HL-60/S4 (cell line): ENCODE data around the gene IQSEC3.
"Not testable (repeated sequence)": the region's sequence is repeated elsewhere in the genome, so short reads cannot be mapped to it uniquely, and the experiment has no call there.

Experiments
- in situ Hi-C: fragments of 300-500 bp; cut with MboI; formaldehyde crosslinking; loops from 2 replicates; pipeline ENCODE4 v1.14.3; 2022; ENCODE audit warnings: low sequenced_read_pairs

IQSEC3 gene

GRCh38 chr12:177336-177979, 110.9 kb downstream of the IQSEC3 start:
- in situ Hi-C loops, result no loop called here

GRCh38 chr12:177980-178828, 111.6 kb downstream of the IQSEC3 start:
- in situ Hi-C loops, result no loop called here

- in situ Hi-C loops, result no loop called here
Observed at GRCh38 chr12:178829-179109, 112.2 kb downstream of the IQSEC3 start.

DNA sequence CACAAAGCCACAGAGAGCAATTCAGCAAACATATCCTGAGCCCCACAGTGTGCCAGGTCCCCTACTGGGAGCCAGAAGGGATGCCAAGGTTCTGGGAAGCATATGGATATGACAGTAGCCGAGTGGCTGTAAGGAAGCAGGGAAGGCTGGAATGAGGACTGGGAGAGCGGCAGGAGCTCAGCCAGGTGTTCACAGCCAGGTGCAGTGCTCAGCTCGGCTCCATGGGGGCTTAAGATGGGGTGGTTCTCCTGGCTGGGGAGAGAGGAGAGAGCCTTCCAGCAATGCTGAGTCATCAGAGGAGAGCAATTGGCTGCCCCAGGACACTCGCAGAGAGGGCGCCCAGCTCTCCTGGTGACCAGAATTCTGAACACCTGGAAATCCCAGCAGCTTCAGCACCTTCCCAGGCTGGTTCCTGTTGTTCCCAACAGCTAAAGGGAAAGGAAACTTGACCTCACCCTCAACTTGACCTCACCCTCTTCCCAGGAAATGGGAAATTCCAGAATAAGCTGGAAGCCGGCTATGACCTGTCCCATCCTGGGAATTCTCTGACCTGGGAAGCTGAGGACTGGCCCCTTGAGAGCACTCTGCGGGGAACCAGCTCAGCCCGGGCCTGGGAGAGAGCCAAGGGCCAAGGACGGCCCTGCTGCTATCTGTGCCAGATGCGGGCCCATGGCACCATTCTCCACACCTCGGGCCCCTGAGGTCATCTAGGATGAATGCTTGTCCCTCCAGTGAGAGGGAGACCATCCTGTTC, 112.7 kb downstream of the IQSEC3 start:
- in situ Hi-C loops, result no loop called here

DNA sequence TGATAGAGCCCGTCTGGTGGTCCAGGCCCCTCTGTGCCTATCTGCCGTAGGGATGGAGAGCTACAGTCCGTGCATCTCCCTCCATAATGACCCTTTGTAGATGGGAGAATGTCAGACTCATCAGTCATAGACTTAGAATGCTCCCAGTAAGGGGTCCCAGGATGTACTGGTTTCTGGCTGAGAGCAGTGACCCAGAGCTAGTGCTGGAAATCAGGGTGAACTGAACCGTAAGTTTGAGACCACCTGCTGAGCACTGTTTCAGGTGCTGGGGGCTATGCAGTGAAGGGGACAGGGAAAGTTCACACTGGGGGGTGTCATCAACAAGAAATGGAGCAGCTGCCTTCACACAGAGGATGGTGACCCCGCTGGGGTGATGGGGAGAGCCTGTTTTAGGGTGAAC, 113.3 kb downstream of the IQSEC3 start:
- in situ Hi-C loops, result no loop called here

DNA sequence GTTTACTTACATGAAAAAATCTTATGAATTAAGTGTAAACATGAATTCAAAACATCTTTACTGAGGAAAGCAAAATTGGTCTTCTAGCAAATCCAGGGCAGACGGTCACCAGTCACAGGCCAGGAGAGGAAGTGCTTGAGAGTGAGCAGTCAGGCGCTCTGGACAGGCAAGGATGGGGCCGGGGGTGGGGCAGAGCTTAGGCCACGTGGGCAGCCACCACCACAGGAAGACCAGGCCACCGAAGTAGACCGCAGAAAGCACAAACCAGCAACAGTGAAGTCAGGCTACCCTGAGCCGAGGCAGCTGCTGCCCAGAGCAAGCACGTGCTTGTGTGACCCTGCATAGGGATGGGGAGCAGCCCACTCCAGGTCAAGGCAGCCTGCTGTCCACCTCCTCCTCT, 113.9 kb downstream of the IQSEC3 start:
- in situ Hi-C loops, result no loop called here

- in situ Hi-C loops, result no loop called here
Observed at GRCh38 chr12:181921-182320, 115.4 kb downstream of the IQSEC3 start.

- in situ Hi-C loops, result no loop called here
Observed at GRCh38 chr12:182381-182892, 115.9 kb downstream of the IQSEC3 start.

DNA sequence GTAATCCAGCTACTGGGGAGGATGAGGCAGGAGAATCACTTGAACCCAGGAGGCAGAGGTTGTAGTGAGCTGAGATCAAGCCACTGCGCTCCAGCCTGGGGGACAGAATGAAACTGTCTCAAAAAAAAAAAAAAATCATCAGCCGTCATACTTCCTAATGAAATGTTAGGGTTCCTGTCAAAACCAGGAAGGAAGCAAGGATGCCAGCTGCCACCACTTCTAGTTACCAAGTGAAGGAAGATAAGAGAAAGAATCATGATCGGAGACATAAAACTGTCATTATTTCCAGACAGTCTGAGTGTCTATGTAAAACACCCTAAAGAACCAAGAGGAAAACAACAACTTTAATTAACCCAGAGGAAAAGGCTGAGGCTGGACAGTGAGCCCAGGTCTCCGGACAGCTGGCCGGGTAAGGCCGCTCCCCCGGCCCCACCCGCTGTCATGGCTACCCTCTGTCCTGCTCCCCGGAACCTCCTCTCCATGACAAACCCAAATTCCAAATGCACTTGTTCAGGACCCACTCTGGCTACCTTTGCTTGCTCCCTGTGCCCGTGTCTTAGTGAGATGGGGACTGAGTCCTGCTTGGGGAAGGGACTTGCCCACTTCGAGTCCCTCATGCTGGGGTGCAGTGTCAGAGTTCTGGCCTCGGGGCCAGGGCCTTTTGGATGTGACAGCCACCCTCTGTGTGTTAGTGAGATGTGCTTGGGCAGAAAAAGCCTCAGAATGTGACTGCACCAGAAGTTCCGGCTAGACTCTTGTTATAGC, 118.4 kb downstream of the IQSEC3 start:
- in situ Hi-C loops, result no loop called here

DNA sequence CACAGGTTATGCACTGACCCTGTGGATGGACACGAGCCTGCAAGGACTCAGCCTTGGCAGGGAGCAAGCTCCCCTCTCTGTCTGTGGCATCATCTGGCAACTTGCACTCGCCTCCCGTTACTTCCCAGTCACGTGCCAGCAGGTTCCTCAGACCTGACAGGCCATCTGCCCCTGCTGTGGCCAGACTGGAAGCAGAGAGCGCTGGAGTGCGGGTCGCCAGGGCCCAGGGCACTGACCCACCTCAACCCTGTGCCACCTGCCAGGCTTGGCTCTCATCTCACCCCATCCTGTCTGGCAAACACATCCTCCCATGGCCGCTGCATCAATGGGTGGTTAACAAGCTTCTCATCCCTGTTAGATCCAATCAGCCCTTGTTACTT, 119.0 kb downstream of the IQSEC3 start:
- in situ Hi-C loops, result no loop called here

GRCh38 chr12:186006-186625, 119.5 kb downstream of the IQSEC3 start:
- in situ Hi-C loops, result no loop called here

DNA sequence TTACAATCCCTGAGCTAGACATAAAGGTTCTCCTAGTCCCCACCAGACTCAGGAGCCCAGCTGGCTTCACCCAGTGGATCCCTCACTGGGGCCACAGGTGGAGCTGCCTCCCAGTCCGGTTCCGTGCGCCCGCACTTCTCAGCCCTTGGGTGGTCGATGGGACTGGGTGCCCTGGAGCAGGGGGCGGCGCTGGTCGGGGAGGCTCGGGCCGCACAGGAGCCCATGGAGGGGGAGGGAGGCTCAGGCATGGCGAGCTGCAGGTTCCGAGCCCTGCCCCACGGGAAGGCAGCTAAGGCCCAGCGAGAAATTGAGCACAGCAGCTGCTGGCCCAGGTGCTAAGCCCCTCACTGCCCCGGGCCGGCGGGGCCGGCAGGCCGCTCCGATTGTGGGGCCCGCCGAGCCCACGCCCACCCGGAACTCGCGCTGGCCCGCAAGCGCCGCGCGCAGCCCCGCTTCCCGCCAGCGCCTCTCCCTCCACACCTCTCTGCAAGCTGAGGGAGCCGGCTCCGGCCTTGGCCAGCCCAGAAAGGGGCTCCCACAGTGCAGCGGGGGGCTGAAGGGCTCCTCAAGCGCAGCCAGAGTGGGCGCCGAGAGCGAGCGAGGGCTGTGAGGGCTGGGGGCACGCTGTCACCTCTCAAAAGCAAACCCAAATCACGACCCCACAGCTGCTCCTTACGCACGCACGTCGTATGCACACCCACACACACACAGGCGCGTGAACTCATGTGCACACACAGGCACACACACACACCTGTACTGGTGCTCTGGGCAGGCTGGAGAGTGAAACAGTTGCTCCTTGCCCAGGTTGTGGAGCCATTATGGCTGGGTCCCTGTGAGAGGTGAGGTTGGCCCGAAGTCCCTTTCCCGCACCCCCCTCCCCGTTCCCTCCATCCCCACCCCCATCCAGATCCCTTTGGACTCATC, 121.7 kb downstream of the IQSEC3 start:
- in situ Hi-C loops, result not testable (repeated sequence)

DNA sequence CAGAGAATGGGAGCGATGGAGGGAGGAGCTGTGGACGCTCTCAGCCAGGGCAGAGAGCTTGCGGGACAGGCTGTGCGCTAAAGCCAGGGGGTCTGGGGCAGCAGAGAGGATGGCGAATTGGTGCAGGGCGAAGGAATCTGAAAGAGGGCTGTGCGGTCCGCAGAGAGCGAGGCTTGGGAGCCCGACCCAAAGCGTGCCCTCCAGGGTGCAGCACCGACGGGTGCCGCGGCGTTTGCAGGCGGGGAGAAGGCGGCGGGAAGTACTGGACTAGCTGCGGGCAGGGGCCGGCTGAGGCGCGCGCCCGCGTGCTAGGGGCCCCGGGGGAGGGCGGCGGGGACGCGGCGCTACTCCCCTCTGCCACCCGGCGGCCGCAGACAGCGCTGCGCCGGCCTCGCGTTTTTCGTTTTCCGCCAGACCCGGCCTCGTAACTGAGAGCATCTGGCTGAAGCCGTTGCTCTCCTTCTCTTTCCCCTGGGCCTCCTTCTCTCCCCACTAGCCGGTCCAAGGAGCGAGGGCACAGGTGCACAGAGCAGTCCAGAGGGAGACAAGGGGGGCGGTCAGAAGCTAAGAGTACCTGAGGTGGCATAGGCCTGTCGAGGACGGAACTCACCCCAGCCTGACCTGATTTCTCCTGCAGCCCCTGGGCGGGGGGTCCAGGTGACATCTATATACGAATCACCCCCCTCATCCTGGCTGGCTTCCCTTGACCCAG, 122.5 kb downstream of the IQSEC3 start:
- in situ Hi-C loops, result no loop called here

DNA sequence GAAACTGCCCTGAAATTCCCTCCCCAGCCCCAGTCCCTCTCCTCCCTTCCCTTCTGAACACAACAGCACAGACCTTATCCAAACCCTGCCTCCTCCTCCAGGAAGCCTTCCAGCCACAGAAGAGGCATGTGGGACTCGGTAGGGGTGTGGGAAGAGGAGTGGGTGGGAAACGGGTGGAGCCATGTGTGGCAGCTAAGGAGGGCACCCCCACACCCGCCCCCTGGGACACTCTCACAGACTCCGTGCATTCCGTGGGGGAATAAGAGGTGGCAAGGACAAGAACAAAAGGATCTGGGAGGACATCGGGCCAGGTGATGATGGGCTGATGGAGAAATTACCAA, 123.0 kb downstream of the IQSEC3 start:
- in situ Hi-C loops, result no loop called here

- in situ Hi-C loops, result no loop called here
Observed at GRCh38 chr12:190881-191280, 124.3 kb downstream of the IQSEC3 start.

GRCh38 chr12:191541-191940, 125.0 kb downstream of the IQSEC3 start:
- in situ Hi-C loops, result no loop called here

- in situ Hi-C loops, result no loop called here
Observed at GRCh38 chr12:193261-193660, 126.7 kb downstream of the IQSEC3 start.

GRCh38 chr12:194276-194675, 127.7 kb downstream of the IQSEC3 start:
- in situ Hi-C loops, result no loop called here

GRCh38 chr12:195156-195555, 128.6 kb downstream of the IQSEC3 start:
- in situ Hi-C loops, result no loop called here
